Spleen (tissue), 11 donors: ENCODE results near the gene ACSF3. TPM values are rescaled to one million over a fixed set of nuclear protein-coding genes. Genes with fewer than 3 reads are reported as not detected.
"Not testable (repeated sequence)": the region's sequence is repeated elsewhere in the genome, so short reads cannot be mapped to it uniquely, and the experiment has no call there.

Experiments
- DNase-seq: peaks from one replicate; pipeline ENCODE4 v3.0.0-alpha.2; 2020
- H3K27ac ChIP-seq, 8 donors: fragments of 200-600 bp; sonication (generic) in 7 of 8; 1 replicate in 4 of 8; 2 replicates in 4 of 8; pipeline versions ENCODE4 v1.5.0 to v1.8.0; 2016 to 2021; ENCODE audit warnings: inconsistent platforms in 4 of 8, mild to moderate bottlenecking in 4 of 8, moderate library complexity in 1 of 8
- H3K27me3 ChIP-seq, 7 donors: fragments of 200-600 bp; sonication (generic) in 6 of 7; replicated peaks in 1 of 7; 1 replicate in 4 of 7; 2 replicates in 3 of 7; pipeline versions ENCODE4 v1.5.0 to v1.8.0; 2016 to 2021; ENCODE audit warnings: inconsistent platforms in 3 of 7, mild to moderate bottlenecking in 1 of 7
- H3K36me3 ChIP-seq, 6 donors: fragments of 200-600 bp; sonication (generic) in 5 of 6; 1 replicate in 4 of 6; 2 replicates in 2 of 6; pipeline versions ENCODE4 v1.5.0 to v1.8.0; 2016 to 2021; ENCODE audit warnings: inconsistent platforms in 2 of 6
- H3K4me1 ChIP-seq, 6 donors: fragments of 200-600 bp; sonication (generic) in 5 of 6; 1 replicate in 3 of 6; 2 replicates in 3 of 6; pipeline versions ENCODE4 v1.5.0 to v1.8.0; 2016 to 2021; ENCODE audit warnings: inconsistent platforms in 3 of 6
- H3K4me3 ChIP-seq, 8 donors: fragments of 200-600 bp; sonication (generic) in 7 of 8; 1 replicate in 4 of 8; 2 replicates in 4 of 8; pipeline versions ENCODE4 v1.5.0 to v1.8.0; 2016 to 2021; ENCODE audit warnings: inconsistent platforms in 4 of 8, mild to moderate bottlenecking in 4 of 8, moderate library complexity in 2 of 8
- H3K9me3 ChIP-seq, 8 donors: fragments of 200-600 bp; sonication (generic) in 7 of 8; 1 replicate in 4 of 8; 2 replicates in 4 of 8; pipeline versions ENCODE4 v1.5.0 to v1.8.0; 2016 to 2021; ENCODE audit warnings: inconsistent platforms in 4 of 8
- POLR2A ChIP-seq, 3 donors: fragments of 450-650 bp; IDR thresholded peaks; one replicate each; pipeline ENCODE4 v1.5.1; 2017; ENCODE audit warnings: antibody characterized with exemption in 3 of 3, mild to moderate bottlenecking in 1 of 3
- POLR2AphosphoS5 ChIP-seq, 3 donors: sonication (generic); formaldehyde crosslinking; IDR thresholded peaks; one replicate each; pipeline ENCODE4 v1.5.1; 2017; ENCODE audit warnings: antibody characterized with exemption in 3 of 3
- WGBS, 5 donors: extraction: QIAGEN DNeasy Blood & Tissue Kit in 3 of 5; methylation state at CpG; one replicate each; pipeline versions ENCODE4 v1.1.5 to v1.1.7; 2013 to 2018; 5-methylcytosine and 5-hydroxymethylcytosine counted together
- intact Hi-C: fragments of 100-400 bp; cut with DNase I; formaldehyde crosslinking; loops from one replicate; pipeline ENCODE4 v1.15.0; 2023; ENCODE audit warnings: low total_unique reads
- polyA plus RNA-seq, 3 donors: library from polyadenylated mRNA; stranded (reverse); fragments of 200-250 nt; gene quantifications; one replicate each; pipeline ENCODE4 v1.2.1, GENCODE V29; 2013
- total RNA-seq, 7 donors: library from RNA; depleted of rRNA in 3 of 7; stranded (reverse); fragments of >200 nt in 3 of 7; fragmentation: NEBNext Ultra II Directional in 4 of 7; extraction: Animal tissue kit (Norgen Biotek cat#: 25700) in 4 of 7; gene quantifications; one replicate each; pipeline versions ENCODE4 v1.1.0 to v1.2.1, GENCODE V29; 2016 to 2021
- TF ChIP-seq, protein P1 (sequence below), 11 experiments: fragments of 200-600 bp in 7 of 11; fragments of 450-650 bp in 4 of 11; sonication (generic) in 4 of 11; IDR thresholded peaks in 8 of 11; conservative IDR thresholded peaks in 3 of 11; 1 replicate in 7 of 11; 2 replicates in 4 of 11; pipeline versions ENCODE4 v1.4.0 to v1.8.0; 2016 to 2021; ENCODE audit warnings: antibody characterized with exemption in 11 of 11, inconsistent platforms in 4 of 11, mild to moderate bottlenecking in 1 of 11
- donor health status: healthy with polysubstance abuse.
- donor health status: DM: no; HTN: no; CAD: no; lungs with moderate emphysema.
- donor health status: DM: no; HTN: no; CAD: no.
- donor health status: Bipolar disorder and iron deficiency.
- donor health status: healthy.
- donor health status: DM: no; HTN: no; CAD: no.
- donor health status: DM: yes; HTN: yes; CAD: no.

The ACSF3 gene
- total and polyA plus RNA-seq, 10 donors = 35.4 to 68.1 (median 49.1) TPM

DNA sequence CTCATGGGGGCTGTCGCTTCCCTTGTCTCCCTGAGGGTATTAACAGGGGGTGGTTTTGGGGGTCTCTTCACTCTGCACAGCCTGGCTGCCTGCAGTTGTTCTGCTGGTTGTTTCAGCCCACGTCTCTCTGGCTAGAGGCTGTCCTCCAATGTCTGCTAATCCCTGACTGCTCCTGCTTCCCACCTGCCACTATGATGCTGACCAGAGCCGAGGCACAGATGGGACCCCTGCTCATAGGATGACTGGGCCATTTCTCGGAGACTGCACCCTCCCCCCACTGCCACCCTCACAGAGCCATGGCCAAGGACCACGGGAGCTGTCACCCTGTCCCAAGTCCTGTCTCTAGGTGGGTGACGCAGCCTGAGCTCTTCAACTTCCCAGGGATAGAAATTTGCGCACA is 1.6 kb upstream of the ACSF3 start:
- TF ChIP-seq, protein P1, sequence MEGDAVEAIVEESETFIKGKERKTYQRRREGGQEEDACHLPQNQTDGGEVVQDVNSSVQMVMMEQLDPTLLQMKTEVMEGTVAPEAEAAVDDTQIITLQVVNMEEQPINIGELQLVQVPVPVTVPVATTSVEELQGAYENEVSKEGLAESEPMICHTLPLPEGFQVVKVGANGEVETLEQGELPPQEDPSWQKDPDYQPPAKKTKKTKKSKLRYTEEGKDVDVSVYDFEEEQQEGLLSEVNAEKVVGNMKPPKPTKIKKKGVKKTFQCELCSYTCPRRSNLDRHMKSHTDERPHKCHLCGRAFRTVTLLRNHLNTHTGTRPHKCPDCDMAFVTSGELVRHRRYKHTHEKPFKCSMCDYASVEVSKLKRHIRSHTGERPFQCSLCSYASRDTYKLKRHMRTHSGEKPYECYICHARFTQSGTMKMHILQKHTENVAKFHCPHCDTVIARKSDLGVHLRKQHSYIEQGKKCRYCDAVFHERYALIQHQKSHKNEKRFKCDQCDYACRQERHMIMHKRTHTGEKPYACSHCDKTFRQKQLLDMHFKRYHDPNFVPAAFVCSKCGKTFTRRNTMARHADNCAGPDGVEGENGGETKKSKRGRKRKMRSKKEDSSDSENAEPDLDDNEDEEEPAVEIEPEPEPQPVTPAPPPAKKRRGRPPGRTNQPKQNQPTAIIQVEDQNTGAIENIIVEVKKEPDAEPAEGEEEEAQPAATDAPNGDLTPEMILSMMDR (IDR thresholded peaks at IDR 0.05 in 8 of 11, conservative IDR thresholded peaks at IDR 0.05 in 3 of 11) = no peak
- TF ChIP-seq POLR2A (IDR thresholded peaks at IDR 0.05) = no peak
- TF ChIP-seq POLR2AphosphoS5 (IDR thresholded peaks at IDR 0.05) = no peak

DNA sequence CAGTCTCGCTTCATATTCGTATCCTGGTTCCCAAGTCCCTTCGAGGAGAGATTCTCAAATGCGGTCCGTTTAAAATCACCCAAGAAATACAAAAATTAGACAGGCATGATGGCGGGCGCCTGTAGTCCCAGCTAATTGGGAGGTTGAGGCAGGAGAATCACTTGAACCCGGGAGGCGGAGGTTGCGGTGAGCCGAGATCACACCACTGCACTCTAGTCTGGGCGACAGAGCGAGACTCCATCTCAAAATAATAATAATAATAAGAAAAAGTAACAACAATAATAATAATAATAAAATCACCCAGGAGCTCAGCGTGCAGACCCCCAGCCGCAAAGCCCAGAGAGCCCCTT is 425 bp upstream of the ACSF3 start:
- H3K27me3 ChIP-seq = peaks cover 0 to 33% (median 0%) of the 10 kb centered on the region in 7 donors
- peak overlapping the region; percentile 74 to 91 (median 82) for H3K27ac ChIP-seq
- intact Hi-C loops, H3K9me3 ChIP-seq, DNase-seq: not testable (repeated sequence)
- H3K36me3 ChIP-seq = peaks cover 0 to 12% (median 0%) of the 10 kb centered on the region in 6 donors
- WGBS, 5 donors = 60 to 64% (median 62%) methylated on average over 15 of the region's 15 CpGs
- peaks cover 35 to 77% (median 59%) of the 10 kb centered on the region in 6 donors for H3K4me1 ChIP-seq
- peak overlapping the region; percentile 54 to 93 (median 74) for H3K4me3 ChIP-seq

More for the DNA sequence above, 1.6 kb upstream of the ACSF3 start:
- Histone ChIP-seq H3K27me3 (peaks cover 0 to 37% (median 0%) of the 10 kb centered on the region in 7 donors), H3K36me3 (peaks cover 0 to 12% (median 0%) of the 10 kb centered on the region in 6 donors), H3K9me3 (no peaks in the 10 kb centered on the region), H3K4me3 (no peak overlapping the region), H3K27ac (peak overlapping the region in 2 of 8 donors; percentile 40 to 87), H3K4me1 (peaks cover 23 to 65% (median 47%) of the 10 kb centered on the region in 6 donors)
- DNase-seq = peak; percentile 71
- intact Hi-C loops = no loop called here
- 66 to 89% (median 73%) methylated on average over 7 of the region's 7 CpGs for WGBS, 5 donors

DNA sequence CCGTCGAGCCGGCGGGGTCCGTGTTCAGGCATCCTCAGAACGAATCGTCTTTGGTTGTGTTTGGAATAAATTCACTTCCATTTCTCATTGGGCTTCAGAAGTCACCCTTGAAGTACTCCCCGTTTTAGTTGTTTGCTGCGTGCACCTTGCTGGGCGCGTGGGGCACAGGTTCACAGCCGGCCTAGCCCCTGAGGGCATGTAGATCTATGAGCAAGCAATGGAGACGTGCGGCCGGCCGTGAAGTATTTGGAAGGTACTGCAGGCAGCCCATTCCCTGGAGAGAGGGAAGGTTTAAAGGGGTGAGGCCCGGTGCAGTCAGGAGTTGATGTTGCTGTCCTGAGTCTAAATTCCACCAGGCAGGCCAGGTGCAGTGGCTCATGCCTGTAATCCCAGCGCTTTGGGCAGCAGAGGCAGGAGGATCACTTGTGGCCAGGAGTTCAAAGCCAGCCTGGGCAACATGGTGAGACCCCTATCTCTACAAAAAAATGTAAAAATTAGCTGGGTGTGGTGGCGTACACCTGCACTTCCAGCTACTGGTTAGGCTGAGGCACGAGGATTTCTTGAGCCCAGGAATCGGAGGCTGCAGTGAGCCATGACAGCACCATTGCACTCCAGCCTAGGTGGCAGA is 714 bp downstream of the ACSF3 start:
- TF ChIP-seq, protein P1 (IDR thresholded peaks at IDR 0.05 in 8 of 11, conservative IDR thresholded peaks at IDR 0.05 in 3 of 11) = no peak
- TF ChIP-seq POLR2AphosphoS5 (IDR thresholded peaks at IDR 0.05) (no peak), POLR2A (IDR thresholded peaks at IDR 0.05) (no peak)
- DNase-seq = no peak
- Histone ChIP-seq H3K4me3 (peak overlapping the region; percentile 54 to 93 (median 74)), H3K36me3 (peaks cover 0 to 21% (median 0%) of the 10 kb centered on the region in 6 donors), H3K9me3 (no peaks in the 10 kb centered on the region), H3K4me1 (peaks cover 44 to 88% (median 70%) of the 10 kb centered on the region in 6 donors), H3K27ac (peak overlapping the region; percentile 74 to 91 (median 82)), H3K27me3 (peaks cover 0 to 25% (median 0%) of the 10 kb centered on the region in 7 donors)
- intact Hi-C loops = no loop called here
- 12 to 15% (median 13%) methylated on average over 21 of the region's 21 CpGs for WGBS, 5 donors

DNA sequence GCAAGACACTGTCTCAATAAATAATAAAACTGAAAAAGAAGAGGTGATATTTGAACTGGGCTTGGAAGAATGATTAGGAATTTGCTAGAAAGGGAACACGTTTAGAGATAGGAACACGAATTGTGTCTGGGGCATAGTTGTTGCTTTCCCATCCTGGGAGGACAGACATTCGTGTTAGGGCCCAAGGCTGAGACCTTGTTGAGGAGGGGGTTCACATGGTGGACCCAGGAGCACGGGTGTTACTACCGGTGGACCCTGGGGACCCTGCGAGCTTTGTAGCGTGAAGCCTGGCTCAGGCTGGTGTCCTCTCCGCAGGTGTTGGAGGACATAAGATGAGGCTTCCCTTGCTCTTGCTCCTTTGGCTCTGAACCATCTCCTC is 1.2 kb downstream of the ACSF3 start:
- Histone ChIP-seq H3K4me3 (peak overlapping the region in 7 of 8 donors; percentile 68 to 93 (median 74)), H3K27ac (peak overlapping the region in 4 of 8 donors; percentile 75 to 91 (median 86)), H3K9me3 (no peaks in the 10 kb centered on the region), H3K27me3 (peaks cover 0 to 21% (median 0%) of the 10 kb centered on the region in 7 donors), H3K36me3 (peaks cover 0 to 24% (median 0%) of the 10 kb centered on the region in 6 donors), H3K4me1 (peaks cover 44 to 93% (median 75%) of the 10 kb centered on the region in 6 donors)
- intact Hi-C loops = no loop called here
- no peak for TF ChIP-seq POLR2AphosphoS5 (IDR thresholded peaks at IDR 0.05)
- TF ChIP-seq, protein P1 (IDR thresholded peaks at IDR 0.05 in 8 of 11, conservative IDR thresholded peaks at IDR 0.05 in 3 of 11) = no peak
- no peak for DNase-seq
- 58 to 75% (median 66%) methylated on average over 8 of the region's 8 CpGs for WGBS, 5 donors
